Pancreas (tissue), 10 donors: ENCODE data around the gene NRXN2. TPM values are rescaled to one million over a fixed set of nuclear protein-coding genes. Genes with fewer than 3 reads are reported as not detected.
A peak's percentile ranks its signal among the peaks of the same experiment; 100 is the strongest.

Experiments
- ATAC-seq, 4 donors: fragments of 200-7000 bp; cut with Tn5 transposase; one replicate each; pipeline versions ENCODE4 v1.8.0 to v1.9.1; 2020; ENCODE audit warnings: mild to moderate bottlenecking in 4 of 4, moderate library complexity in 4 of 4
- DNase-seq, 6 donors: peaks; one replicate each; pipeline ENCODE4 v3.0.0-alpha.2; 2020
- FAIRE-seq: peaks from 2 replicates; lab custom pipeline; 2012; peaks lifted over from hg19 to GRCh38; lab: Jason Lieb, UNC
- H3K27ac ChIP-seq, 4 donors: fragments of 200-600 bp; sonication (generic); 1 replicate in 3 of 4; 2 replicates in 1 of 4; pipeline versions ENCODE4 v1.5.0 to v1.8.0; 2020
- H3K27me3 ChIP-seq, 4 donors: fragments of 200-600 bp; one replicate each; pipeline ENCODE4 v1.8.0; 2021
- H3K36me3 ChIP-seq, 3 donors: fragments of 200-600 bp; sonication (generic) in 1 of 3; one replicate each; pipeline versions ENCODE4 v1.5.0 to v1.8.0; 2020 to 2021
- H3K4me1 ChIP-seq, 3 donors: fragments of 200-600 bp; one replicate each; pipeline ENCODE4 v1.8.0; 2021
- H3K4me3 ChIP-seq, 4 donors: fragments of 200-600 bp; sonication (generic) in 2 of 4; one replicate each; pipeline versions ENCODE4 v1.5.0 to v1.8.0; 2020 to 2021
- H3K9me3 ChIP-seq, 4 donors: fragments of 200-600 bp; one replicate each; pipeline ENCODE4 v1.8.0; 2021
- CTCF ChIP-seq, 4 donors: fragments of 200-600 bp; sonication (generic) in 3 of 4; IDR thresholded peaks; one replicate each; pipeline versions ENCODE4 v1.5.0 to v1.8.0; 2021; ENCODE audit warnings: antibody characterized with exemption in 4 of 4
- WGBS, 2 donors: extraction: QIAGEN DNeasy Blood & Tissue Kit; methylation state at CpG; one replicate each; pipeline ENCODE4 v1.1.7; 2013; 5-methylcytosine and 5-hydroxymethylcytosine counted together
- intact Hi-C, 3 donors: fragments of 100-400 bp; cut with DNase I; formaldehyde crosslinking; loops; one replicate each; pipeline versions ENCODE4 v1.11.1 to v1.14.2; 2022
- polyA plus RNA-seq, 2 donors: library from polyadenylated mRNA; stranded (reverse); fragments of 200-250 nt; gene quantifications; one replicate each; pipeline ENCODE4 v1.2.3, GENCODE V29; 2013
- total RNA-seq, 6 donors: library from RNA; stranded (reverse); fragmentation: NEBNext Ultra II Directional in 4 of 6; extraction: Animal tissue kit (Norgen Biotek cat#: 25700) in 4 of 6; gene quantifications; one replicate each; pipeline versions ENCODE4 v1.2.1 to v1.2.4, GENCODE V29; 2021 to 2023
- donor health status: healthy with polysubstance abuse.
- donor health status: DM: no; HTN: no; CAD: no; lungs with moderate emphysema.
- donor health status: DM: no; HTN: no; CAD: no.
- donor health status: control.
- donor health status: control.
- donor health status: Bipolar disorder and iron deficiency.
- donor health status: DM: yes; HTN: yes; CAD: no.
- donor health status: DM: no; HTN: no; CAD: no.
- donor health status: DM: no; HTN: no; CAD: no.
- donor health status: DM: yes; HTN: yes; CAD: no.

NRXN2 gene
- total and polyA plus RNA-seq, 8 donors: 0.69 to 10.8 (median 2.1) TPM

DNA sequence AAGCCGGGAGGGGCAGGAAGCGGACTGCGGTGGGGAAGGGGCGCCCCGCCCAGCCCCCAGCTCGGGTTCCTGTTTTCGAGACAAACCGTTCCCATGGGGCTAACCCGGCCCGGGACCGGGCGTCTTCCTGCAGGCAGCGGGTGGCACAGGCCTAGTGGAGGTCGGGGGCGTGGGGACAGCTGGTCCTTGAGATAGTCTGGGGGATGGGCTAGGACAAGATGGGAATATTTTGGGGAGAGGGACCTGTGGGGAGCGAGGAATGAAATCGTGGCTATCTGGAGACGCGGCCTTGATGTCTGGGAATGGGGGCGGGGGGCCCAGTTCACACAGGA, 22.2 kb upstream of the NRXN2 start:
- H3K4me3 ChIP-seq: peak overlapping the region in 3 of 4 donors; percentile 14 to 61 (median 32)
- DNase-seq (peak in 3 of 6 donors; percentile 63 to 87 (median 71)), ATAC-seq (peak in 3 of 4 donors; percentile 5 to 8 (median 8)), FAIRE-seq (no peak)
- peaks cover 0 to 16% (median 3%) of the 10 kb centered on the region in 4 donors for H3K27me3 ChIP-seq
- TF ChIP-seq CTCF (IDR thresholded peaks at IDR 0.05): no peak
- H3K9me3 ChIP-seq: no peaks in the 10 kb centered on the region
- intact Hi-C loops: no loop called here
- peak overlapping the region in 3 of 4 donors; percentile 21 to 57 (median 26) for H3K27ac ChIP-seq
- 2 to 3% methylated on average over 20 of the region's 20 CpGs for WGBS, 2 donors
- H3K36me3 ChIP-seq: no peaks in the 10 kb centered on the region
- peaks cover 9 to 30% (median 26%) of the 10 kb centered on the region in 3 donors for H3K4me1 ChIP-seq

- H3K36me3 ChIP-seq: no peaks in the 10 kb centered on the region
- TF ChIP-seq CTCF (IDR thresholded peaks at IDR 0.05): no peak
- 1 to 3% methylated on average over 29 to 84 of the region's 89 CpGs for WGBS, 2 donors
- H3K27ac ChIP-seq: peak overlapping the region in 2 of 4 donors; percentile 4 to 21
- peak overlapping the region in 3 of 4 donors; percentile 14 to 61 (median 32) for H3K4me3 ChIP-seq
- peak in 1 of 6 donors; percentile 49 for DNase-seq
- no peaks in the 10 kb centered on the region for H3K9me3 ChIP-seq
- H3K4me1 ChIP-seq: peaks cover 9 to 30% (median 26%) of the 10 kb centered on the region in 3 donors
- no peak for ATAC-seq
- FAIRE-seq: no peak
- intact Hi-C loops: no loop called here
- H3K27me3 ChIP-seq: peaks cover 0 to 16% (median 3%) of the 10 kb centered on the region in 4 donors
Observed at GRCh38 chr11:64744544-64745188, 21.7 kb upstream of the NRXN2 start.

GRCh38 chr11:64743591-64744543, 20.9 kb upstream of the NRXN2 start, which contains the start of gene RASGRP2:
Gene RASGRP2 (minus strand): TSS chr11:64744142. CDS start chr11:64742866, 1,276 bp downstream.
- peak within 1 kb of the TSS in 3 of 4 donors; percentile 25 to 61 (median 32) for H3K4me3 ChIP-seq
- peak; percentile 44 to 69 (median 61) for ATAC-seq
- WGBS, 2 donors: 2 to 4% methylated on average over 52 to 57 of the region's 57 CpGs
- H3K36me3 ChIP-seq: no peaks in the 10 kb centered on the region
- FAIRE-seq: no peak
- H3K9me3 ChIP-seq: no peaks in the 10 kb centered on the region
- peaks cover 9 to 30% (median 26%) of the 10 kb centered on the region in 3 donors for H3K4me1 ChIP-seq
- intact Hi-C loops: no loop called here
- TF ChIP-seq CTCF (IDR thresholded peaks at IDR 0.05): peak in 1 of 4 donors; percentile 37
- peak within 1 kb of the TSS in 2 of 4 donors; percentile 18 to 33 for H3K27ac ChIP-seq
- peak in 5 of 6 donors; percentile 59 to 89 (median 75) for DNase-seq
- peaks cover 0 to 16% (median 3%) of the 10 kb centered on the region in 4 donors for H3K27me3 ChIP-seq

GRCh38 chr11:64742889-64743590, 20.0 kb upstream of the NRXN2 start:
- ATAC-seq (peak; percentile 79 to 86 (median 84)), DNase-seq (peak; percentile 56 to 94 (median 77)), FAIRE-seq (no peak)
- Histone ChIP-seq H3K36me3 (no peaks in the 10 kb centered on the region), H3K4me3 (peak overlapping the region; percentile 25 to 61 (median 29)), H3K9me3 (no peaks in the 10 kb centered on the region), H3K27ac (peak overlapping the region in 2 of 4 donors; percentile 18 to 33), H3K27me3 (peaks cover 0 to 16% (median 3%) of the 10 kb centered on the region in 4 donors), H3K4me1 (peaks cover 9 to 30% (median 26%) of the 10 kb centered on the region in 3 donors)
- peak; percentile 83 to 92 (median 90) for TF ChIP-seq CTCF (IDR thresholded peaks at IDR 0.05)
- intact Hi-C loops: no loop called here
- 1% methylated on average over 53 to 58 of the region's 58 CpGs for WGBS, 2 donors
